ENCODE results near the gene GORASP1. TPM values are rescaled to one million over a fixed set of nuclear protein-coding genes. Genes with fewer than 3 reads are reported as not detected.

The GORASP1 gene
- total and polyA plus RNA-seq, 4 donors = 11.8 to 39.4 (median 19.3) TPM

GRCh38 chr3:39143051-39143885 lies 35.8 kb upstream of the GORASP1 start:
- Histone ChIP-seq H3K9me3 (ENCODE audit: control insufficient read depth in 4 of 4, low read length in 3 of 4) (no peaks in the 10 kb centered on the region), H3K9ac (ENCODE audit: low read depth in 1 of 2, low read length in 2 of 2) (no peak overlapping the region), H3K4me3 (ENCODE audit: low read depth in 1 of 3, low read length in 3 of 3) (no peak overlapping the region), H3K4me1 (ENCODE audit: control insufficient read depth in 4 of 4, insufficient read depth in 4 of 4, low read length in 3 of 4) (peaks cover 17 to 47% (median 35%) of the 10 kb centered on the region in 4 donors), H3K36me3 (ENCODE audit: control insufficient read depth in 4 of 4, insufficient read depth in 3 of 4, low read depth in 1 of 4, low read length in 3 of 4) (peaks cover 22 to 57% (median 49%) of the 10 kb centered on the region in 4 donors), H3K27ac (ENCODE audit: low read depth in 1 of 2, low read length in 2 of 2) (peak overlapping the region in 1 of 2 donors; percentile 10), H3K27me3 (ENCODE audit: control insufficient read depth in 4 of 4, insufficient read depth in 4 of 4, low read length in 3 of 4) (no peaks in the 10 kb centered on the region)
- 82% methylated on average over 14 of the region's 14 CpGs for WGBS
- TF ChIP-seq MAX (IDR thresholded peaks at IDR 0.05) (no peak), EGR1 (IDR thresholded peaks at IDR 0.05; ENCODE audit: low read depth in 2 of 2) (no peak), GABPA (IDR thresholded peaks at IDR 0.05 in 1 of 2, conservative IDR thresholded peaks at IDR 0.05 in 1 of 2) (no peak), TAF1 (conservative IDR thresholded peaks at IDR 0.05) (no peak), FOXA1 (IDR thresholded peaks at IDR 0.05) (no peak)
- TF ChIP-seq, protein P1, sequence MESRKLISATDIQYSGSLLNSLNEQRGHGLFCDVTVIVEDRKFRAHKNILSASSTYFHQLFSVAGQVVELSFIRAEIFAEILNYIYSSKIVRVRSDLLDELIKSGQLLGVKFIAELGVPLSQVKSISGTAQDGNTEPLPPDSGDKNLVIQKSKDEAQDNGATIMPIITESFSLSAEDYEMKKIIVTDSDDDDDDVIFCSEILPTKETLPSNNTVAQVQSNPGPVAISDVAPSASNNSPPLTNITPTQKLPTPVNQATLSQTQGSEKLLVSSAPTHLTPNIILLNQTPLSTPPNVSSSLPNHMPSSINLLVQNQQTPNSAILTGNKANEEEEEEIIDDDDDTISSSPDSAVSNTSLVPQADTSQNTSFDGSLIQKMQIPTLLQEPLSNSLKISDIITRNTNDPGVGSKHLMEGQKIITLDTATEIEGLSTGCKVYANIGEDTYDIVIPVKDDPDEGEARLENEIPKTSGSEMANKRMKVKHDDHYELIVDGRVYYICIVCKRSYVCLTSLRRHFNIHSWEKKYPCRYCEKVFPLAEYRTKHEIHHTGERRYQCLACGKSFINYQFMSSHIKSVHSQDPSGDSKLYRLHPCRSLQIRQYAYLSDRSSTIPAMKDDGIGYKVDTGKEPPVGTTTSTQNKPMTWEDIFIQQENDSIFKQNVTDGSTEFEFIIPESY (IDR thresholded peaks at IDR 0.05) = no peak
- TF ChIP-seq, protein P2, sequence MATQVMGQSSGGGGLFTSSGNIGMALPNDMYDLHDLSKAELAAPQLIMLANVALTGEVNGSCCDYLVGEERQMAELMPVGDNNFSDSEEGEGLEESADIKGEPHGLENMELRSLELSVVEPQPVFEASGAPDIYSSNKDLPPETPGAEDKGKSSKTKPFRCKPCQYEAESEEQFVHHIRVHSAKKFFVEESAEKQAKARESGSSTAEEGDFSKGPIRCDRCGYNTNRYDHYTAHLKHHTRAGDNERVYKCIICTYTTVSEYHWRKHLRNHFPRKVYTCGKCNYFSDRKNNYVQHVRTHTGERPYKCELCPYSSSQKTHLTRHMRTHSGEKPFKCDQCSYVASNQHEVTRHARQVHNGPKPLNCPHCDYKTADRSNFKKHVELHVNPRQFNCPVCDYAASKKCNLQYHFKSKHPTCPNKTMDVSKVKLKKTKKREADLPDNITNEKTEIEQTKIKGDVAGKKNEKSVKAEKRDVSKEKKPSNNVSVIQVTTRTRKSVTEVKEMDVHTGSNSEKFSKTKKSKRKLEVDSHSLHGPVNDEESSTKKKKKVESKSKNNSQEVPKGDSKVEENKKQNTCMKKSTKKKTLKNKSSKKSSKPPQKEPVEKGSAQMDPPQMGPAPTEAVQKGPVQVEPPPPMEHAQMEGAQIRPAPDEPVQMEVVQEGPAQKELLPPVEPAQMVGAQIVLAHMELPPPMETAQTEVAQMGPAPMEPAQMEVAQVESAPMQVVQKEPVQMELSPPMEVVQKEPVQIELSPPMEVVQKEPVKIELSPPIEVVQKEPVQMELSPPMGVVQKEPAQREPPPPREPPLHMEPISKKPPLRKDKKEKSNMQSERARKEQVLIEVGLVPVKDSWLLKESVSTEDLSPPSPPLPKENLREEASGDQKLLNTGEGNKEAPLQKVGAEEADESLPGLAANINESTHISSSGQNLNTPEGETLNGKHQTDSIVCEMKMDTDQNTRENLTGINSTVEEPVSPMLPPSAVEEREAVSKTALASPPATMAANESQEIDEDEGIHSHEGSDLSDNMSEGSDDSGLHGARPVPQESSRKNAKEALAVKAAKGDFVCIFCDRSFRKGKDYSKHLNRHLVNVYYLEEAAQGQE (IDR thresholded peaks at IDR 0.05) = no peak
- DNase-seq (ENCODE audit: low spot score) = no peak

DNA sequence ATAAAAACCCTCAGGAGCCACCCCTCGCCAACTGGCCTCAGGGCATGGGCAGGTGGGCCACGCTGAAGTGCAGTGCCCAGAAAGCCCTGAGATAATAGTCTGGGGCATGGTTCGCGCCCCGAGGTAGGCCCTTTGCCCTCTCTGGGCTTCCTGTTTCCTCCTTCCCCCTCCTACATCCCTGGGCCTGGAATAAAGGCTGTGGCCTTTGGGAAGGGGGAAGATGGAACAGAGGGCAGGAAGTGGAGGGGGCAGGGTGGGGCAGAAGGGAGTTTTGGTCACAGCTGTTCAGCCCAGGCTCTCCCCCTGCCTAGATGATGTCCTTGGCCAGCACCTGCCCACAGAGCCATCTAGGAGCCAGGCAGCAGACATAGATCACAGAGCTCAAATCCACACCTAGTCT lies 34.6 kb upstream of the GORASP1 start:
- Histone ChIP-seq H3K27ac (ENCODE audit: low read depth in 1 of 2, low read length in 2 of 2) (peak overlapping the region; percentile 31 to 42), H3K9me3 (ENCODE audit: control insufficient read depth in 4 of 4, low read length in 3 of 4) (no peaks in the 10 kb centered on the region), H3K4me1 (ENCODE audit: control insufficient read depth in 4 of 4, insufficient read depth in 4 of 4, low read length in 3 of 4) (peaks cover 8 to 35% (median 28%) of the 10 kb centered on the region in 4 donors), H3K27me3 (ENCODE audit: control insufficient read depth in 4 of 4, insufficient read depth in 4 of 4, low read length in 3 of 4) (no peaks in the 10 kb centered on the region), H3K9ac (ENCODE audit: low read depth in 1 of 2, low read length in 2 of 2) (no peak overlapping the region), H3K4me3 (ENCODE audit: low read depth in 1 of 3, low read length in 3 of 3) (no peak overlapping the region), H3K36me3 (ENCODE audit: control insufficient read depth in 4 of 4, insufficient read depth in 3 of 4, low read depth in 1 of 4, low read length in 3 of 4) (peaks cover 22 to 57% (median 49%) of the 10 kb centered on the region in 4 donors)
- WGBS = 56% methylated on average over 5 of the region's 5 CpGs
- TF ChIP-seq NR2F2 (IDR thresholded peaks at IDR 0.05) (peak; percentile 87), RAD21 (IDR thresholded peaks at IDR 0.05) (no peak)
- no peak for DNase-seq (ENCODE audit: low spot score)
